ENCODE data around the gene MAP2K5. TPM values are rescaled to one million over a fixed set of nuclear protein-coding genes. Genes with fewer than 3 reads are reported as not detected.

Gene MAP2K5
- total and polyA plus RNA-seq, 8 donors, result 13.5 to 25.0 (median 20.8) TPM

DNA sequence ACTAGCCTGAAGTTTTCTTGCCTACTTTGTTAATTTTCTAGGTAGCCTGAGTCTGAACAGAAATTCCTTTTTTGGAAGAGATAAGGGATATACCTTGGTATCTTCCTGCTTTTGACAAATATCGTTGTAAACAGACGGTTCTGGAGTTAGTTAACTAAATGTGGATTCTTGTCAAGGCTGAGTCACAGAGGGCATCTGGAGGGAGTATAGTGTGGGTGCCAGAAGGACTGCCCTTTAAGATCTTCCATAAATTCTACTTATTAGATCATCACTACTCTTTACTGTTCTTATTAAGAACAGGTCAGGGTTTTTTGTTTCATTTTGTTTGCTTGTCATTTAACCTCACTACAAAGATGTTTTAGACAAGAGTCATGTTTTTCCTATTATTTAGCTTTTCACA is 157.5 kb downstream of the MAP2K5 start:
- no peak for DNase-seq
- Histone ChIP-seq H3K27me3 (no peaks in the 10 kb centered on the region), H3K27ac (no peak overlapping the region), H3K4me1 (no peaks in the 10 kb centered on the region), H3K36me3 (peaks cover 0 to 18% of the 10 kb centered on the region in 2 donors), H3K9me3 (no peaks in the 10 kb centered on the region), H3K4me3 (no peak overlapping the region)
- no peak for ATAC-seq
- intact Hi-C loops (cut with DNase I), result no loop called here
- TF ChIP-seq, protein P1, sequence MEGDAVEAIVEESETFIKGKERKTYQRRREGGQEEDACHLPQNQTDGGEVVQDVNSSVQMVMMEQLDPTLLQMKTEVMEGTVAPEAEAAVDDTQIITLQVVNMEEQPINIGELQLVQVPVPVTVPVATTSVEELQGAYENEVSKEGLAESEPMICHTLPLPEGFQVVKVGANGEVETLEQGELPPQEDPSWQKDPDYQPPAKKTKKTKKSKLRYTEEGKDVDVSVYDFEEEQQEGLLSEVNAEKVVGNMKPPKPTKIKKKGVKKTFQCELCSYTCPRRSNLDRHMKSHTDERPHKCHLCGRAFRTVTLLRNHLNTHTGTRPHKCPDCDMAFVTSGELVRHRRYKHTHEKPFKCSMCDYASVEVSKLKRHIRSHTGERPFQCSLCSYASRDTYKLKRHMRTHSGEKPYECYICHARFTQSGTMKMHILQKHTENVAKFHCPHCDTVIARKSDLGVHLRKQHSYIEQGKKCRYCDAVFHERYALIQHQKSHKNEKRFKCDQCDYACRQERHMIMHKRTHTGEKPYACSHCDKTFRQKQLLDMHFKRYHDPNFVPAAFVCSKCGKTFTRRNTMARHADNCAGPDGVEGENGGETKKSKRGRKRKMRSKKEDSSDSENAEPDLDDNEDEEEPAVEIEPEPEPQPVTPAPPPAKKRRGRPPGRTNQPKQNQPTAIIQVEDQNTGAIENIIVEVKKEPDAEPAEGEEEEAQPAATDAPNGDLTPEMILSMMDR (IDR thresholded peaks at IDR 0.05), result no peak

DNA sequence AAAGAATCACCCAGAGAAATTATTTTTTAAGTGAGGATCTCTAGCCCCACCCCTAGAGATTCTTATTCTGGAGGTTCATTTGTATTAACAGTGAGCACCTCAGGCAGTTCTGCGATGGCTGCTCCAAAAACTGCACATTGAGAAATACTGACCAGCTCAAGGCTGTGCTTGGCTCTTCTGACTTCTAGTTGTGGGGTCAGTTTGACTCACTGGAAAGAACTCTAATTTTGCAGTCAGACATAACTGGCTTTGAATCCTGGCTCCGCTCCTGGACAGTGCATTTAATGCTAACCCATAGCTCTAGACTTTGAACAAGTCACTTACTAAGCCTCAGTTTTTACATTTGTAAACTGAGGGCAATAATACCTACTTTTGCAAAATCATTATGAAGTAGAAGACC is 159.2 kb downstream of the MAP2K5 start:
- no peaks in the 10 kb centered on the region for H3K27me3 ChIP-seq
- TF ChIP-seq, protein P1 (IDR thresholded peaks at IDR 0.05), result no peak
- intact Hi-C loops (cut with DNase I), result no loop called here
- peaks cover 0 to 18% of the 10 kb centered on the region in 2 donors for H3K36me3 ChIP-seq
- H3K27ac ChIP-seq, result no peak overlapping the region
- no peaks in the 10 kb centered on the region for H3K9me3 ChIP-seq
- ATAC-seq, result no peak
- DNase-seq, result no peak
- no peak overlapping the region for H3K4me3 ChIP-seq
- no peaks in the 10 kb centered on the region for H3K4me1 ChIP-seq

DNA sequence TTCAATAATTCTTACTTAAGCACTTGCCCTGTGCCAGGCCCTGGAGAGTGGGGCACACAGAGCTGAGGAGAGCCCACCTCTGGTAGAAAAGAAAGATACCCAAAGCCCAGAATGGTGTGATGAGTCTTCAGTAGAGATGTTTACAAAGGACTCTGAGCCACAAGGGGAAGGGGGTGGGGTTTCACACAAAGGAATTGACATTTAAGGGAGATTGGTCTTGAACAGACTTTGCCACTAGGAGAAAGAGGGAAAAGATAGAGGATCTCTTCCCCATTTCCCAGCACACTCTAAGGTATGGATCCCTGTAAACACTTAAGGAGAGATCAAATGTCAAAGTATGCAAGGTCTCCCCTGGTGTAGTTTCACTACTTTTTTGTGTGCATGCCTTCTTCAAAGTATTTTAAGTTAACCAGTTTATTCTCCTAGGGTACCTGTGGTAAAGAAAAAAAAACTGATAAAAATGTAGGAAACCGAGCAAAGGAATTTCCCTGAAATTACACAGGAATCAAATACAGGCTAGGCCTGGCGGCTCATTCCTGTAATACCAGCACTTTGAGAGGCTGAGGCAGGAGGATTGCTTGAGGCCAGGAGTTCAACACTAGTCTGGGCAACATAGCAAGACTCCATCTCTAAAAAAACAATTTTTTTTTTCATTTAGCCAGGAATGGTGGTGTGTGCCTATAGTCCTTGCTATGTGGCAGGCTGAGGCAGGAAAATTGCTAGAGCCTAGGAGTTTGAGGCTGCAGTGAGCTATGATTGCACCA is 165.2 kb downstream of the MAP2K5 start:
- intact Hi-C loops (cut with DNase I), result no loop called here
- TF ChIP-seq, protein P1 (IDR thresholded peaks at IDR 0.05), result no peak
- ATAC-seq (no peak), DNase-seq (no peak)
- peaks cover 0 to 12% of the 10 kb centered on the region in 2 donors for H3K36me3 ChIP-seq
- H3K9me3 ChIP-seq, result no peaks in the 10 kb centered on the region
- no peak overlapping the region for H3K4me3 ChIP-seq
- H3K27ac ChIP-seq, result no peak overlapping the region
- H3K27me3 ChIP-seq, result no peaks in the 10 kb centered on the region
- H3K4me1 ChIP-seq, result no peaks in the 10 kb centered on the region

DNA sequence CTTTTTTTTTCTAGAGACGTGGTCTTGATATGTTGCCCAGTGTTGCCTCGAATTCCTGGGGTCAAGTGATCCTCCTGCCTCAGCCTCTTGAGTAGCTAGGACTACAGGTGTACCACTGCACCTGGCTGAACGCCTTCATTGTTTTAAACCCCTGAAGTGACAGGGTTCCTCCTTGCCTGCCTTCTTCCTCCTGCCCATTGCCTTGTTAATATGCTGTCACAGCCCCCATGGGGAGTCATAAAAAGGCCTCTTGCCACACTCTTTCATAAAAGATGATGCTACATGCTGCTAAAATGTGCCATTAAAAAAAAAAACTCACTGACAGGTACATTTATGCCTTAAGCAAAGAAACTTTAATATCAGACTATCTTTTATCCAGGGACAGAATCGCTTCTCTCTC is 166.0 kb downstream of the MAP2K5 start:
- H3K27ac ChIP-seq, result no peak overlapping the region
- H3K36me3 ChIP-seq, result peaks cover 0 to 12% of the 10 kb centered on the region in 2 donors
- TF ChIP-seq, protein P1 (IDR thresholded peaks at IDR 0.05), result no peak
- ATAC-seq, result no peak
- no peak overlapping the region for H3K4me3 ChIP-seq
- H3K4me1 ChIP-seq, result no peaks in the 10 kb centered on the region
- no peak for DNase-seq
- H3K27me3 ChIP-seq, result no peaks in the 10 kb centered on the region
- intact Hi-C loops (cut with DNase I), result no loop called here
- no peaks in the 10 kb centered on the region for H3K9me3 ChIP-seq

DNA sequence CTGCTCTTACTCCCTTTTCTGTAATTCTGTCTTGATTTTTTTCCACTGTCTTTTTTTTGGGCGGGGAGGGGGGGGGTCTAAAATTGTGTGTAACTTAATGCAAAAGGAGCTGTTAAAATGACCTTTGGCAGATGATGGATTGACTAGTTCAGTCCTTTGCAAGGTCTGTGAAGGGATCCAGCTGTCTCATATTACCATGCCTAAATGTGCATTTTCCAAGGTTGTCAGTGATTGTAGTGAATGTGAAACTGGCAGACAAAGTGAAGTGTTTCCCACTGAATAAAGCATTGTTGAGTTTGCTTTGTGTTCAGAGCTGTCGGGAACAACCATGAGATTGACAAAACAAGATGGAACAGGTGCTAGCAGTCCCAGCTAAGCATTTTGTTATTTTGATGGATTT is 172.7 kb downstream of the MAP2K5 start:
- H3K27me3 ChIP-seq, result no peaks in the 10 kb centered on the region
- H3K4me3 ChIP-seq, result no peak overlapping the region
- intact Hi-C loops (cut with DNase I), result no loop called here
- DNase-seq (no peak), ATAC-seq (no peak)
- no peaks in the 10 kb centered on the region for H3K4me1 ChIP-seq
- H3K36me3 ChIP-seq, result no peaks in the 10 kb centered on the region
- no peak overlapping the region for H3K27ac ChIP-seq
- H3K9me3 ChIP-seq, result no peaks in the 10 kb centered on the region
- TF ChIP-seq, protein P1 (IDR thresholded peaks at IDR 0.05), result no peak

Measured in left lung (tissue), 10 donors.